Measurements from ENCODE around the gene MFAP3.

Gene MFAP3

GRCh38 chr5:154000703-154001102, 38.1 kb upstream of the MFAP3 start:
- peaks cover 52% of the 10 kb centered on the region for H3K36me3 ChIP-seq (ENCODE audit: low read depth)
- H3K27ac ChIP-seq (ENCODE audit: poor library complexity, severe bottlenecking), result no peak overlapping the region
- TF ChIP-seq CTCF (IDR thresholded peaks at IDR 0.05; ENCODE audit: poor library complexity, severe bottlenecking), result no peak
- no peak overlapping the region for H3K4me3 ChIP-seq (ENCODE audit: severe bottlenecking)
- H3K27me3 ChIP-seq (ENCODE audit: insufficient read depth, poor library complexity, severe bottlenecking), result no peaks in the 10 kb centered on the region
- no peak for DNase-seq (ENCODE audit: low spot score)
- H3K4me1 ChIP-seq (ENCODE audit: insufficient read depth, poor library complexity, severe bottlenecking), result peaks cover 4% of the 10 kb centered on the region
- ATAC-seq (ENCODE audit: low read depth), result no peak
- H3K9me3 ChIP-seq (ENCODE audit: severe bottlenecking), result no peaks in the 10 kb centered on the region

- no peak for TF ChIP-seq CTCF (IDR thresholded peaks at IDR 0.05; ENCODE audit: poor library complexity, severe bottlenecking)
- DNase-seq (ENCODE audit: low spot score), result no peak
- H3K27ac ChIP-seq (ENCODE audit: poor library complexity, severe bottlenecking), result no peak overlapping the region
- no peaks in the 10 kb centered on the region for H3K9me3 ChIP-seq (ENCODE audit: severe bottlenecking)
- peaks cover 4% of the 10 kb centered on the region for H3K4me1 ChIP-seq (ENCODE audit: insufficient read depth, poor library complexity, severe bottlenecking)
- no peak overlapping the region for H3K4me3 ChIP-seq (ENCODE audit: severe bottlenecking)
- no peak for ATAC-seq (ENCODE audit: low read depth)
- H3K27me3 ChIP-seq (ENCODE audit: insufficient read depth, poor library complexity, severe bottlenecking), result no peaks in the 10 kb centered on the region
- H3K36me3 ChIP-seq (ENCODE audit: low read depth), result peaks cover 51% of the 10 kb centered on the region
Measured at GRCh38 chr5:154002093-154002492, 36.7 kb upstream of the MFAP3 start.

- peaks cover 46% of the 10 kb centered on the region for H3K36me3 ChIP-seq (ENCODE audit: low read depth)
Measured at GRCh38 chr5:154002511-154003020, 36.2 kb upstream of the MFAP3 start.

GRCh38 chr5:154005648-154006047, 33.1 kb upstream of the MFAP3 start:
- DNase-seq (ENCODE audit: low spot score), result no peak
- H3K27me3 ChIP-seq (ENCODE audit: insufficient read depth, poor library complexity, severe bottlenecking), result no peaks in the 10 kb centered on the region
- no peak for ATAC-seq (ENCODE audit: low read depth)
- H3K36me3 ChIP-seq (ENCODE audit: low read depth), result peaks cover 24% of the 10 kb centered on the region
- no peaks in the 10 kb centered on the region for H3K9me3 ChIP-seq (ENCODE audit: severe bottlenecking)
- TF ChIP-seq CTCF (IDR thresholded peaks at IDR 0.05; ENCODE audit: poor library complexity, severe bottlenecking), result no peak
- no peak overlapping the region for H3K27ac ChIP-seq (ENCODE audit: poor library complexity, severe bottlenecking)
- H3K4me1 ChIP-seq (ENCODE audit: insufficient read depth, poor library complexity, severe bottlenecking), result no peaks in the 10 kb centered on the region
- H3K4me3 ChIP-seq (ENCODE audit: severe bottlenecking), result no peak overlapping the region

More at GRCh38 chr5:154002511-154003020, 36.2 kb upstream of the MFAP3 start:
- ATAC-seq (ENCODE audit: low read depth) (no peak), DNase-seq (ENCODE audit: low spot score) (no peak)
- Histone ChIP-seq H3K27ac (ENCODE audit: poor library complexity, severe bottlenecking) (no peak overlapping the region), H3K9me3 (ENCODE audit: severe bottlenecking) (no peaks in the 10 kb centered on the region), H3K4me3 (ENCODE audit: severe bottlenecking) (no peak overlapping the region), H3K27me3 (ENCODE audit: insufficient read depth, poor library complexity, severe bottlenecking) (no peaks in the 10 kb centered on the region), H3K4me1 (ENCODE audit: insufficient read depth, poor library complexity, severe bottlenecking) (peaks cover 3% of the 10 kb centered on the region)
- TF ChIP-seq CTCF (IDR thresholded peaks at IDR 0.05; ENCODE audit: poor library complexity, severe bottlenecking), result no peak

- Histone ChIP-seq H3K4me1 (ENCODE audit: insufficient read depth, poor library complexity, severe bottlenecking) (no peaks in the 10 kb centered on the region), H3K9me3 (ENCODE audit: severe bottlenecking) (no peaks in the 10 kb centered on the region), H3K4me3 (ENCODE audit: severe bottlenecking) (no peak overlapping the region), H3K27me3 (ENCODE audit: insufficient read depth, poor library complexity, severe bottlenecking) (no peaks in the 10 kb centered on the region), H3K27ac (ENCODE audit: poor library complexity, severe bottlenecking) (no peak overlapping the region), H3K36me3 (ENCODE audit: low read depth) (peaks cover 8% of the 10 kb centered on the region; the same call in 1 of the 2 replicates)
- TF ChIP-seq CTCF (IDR thresholded peaks at IDR 0.05; ENCODE audit: poor library complexity, severe bottlenecking), result no peak
- ATAC-seq (ENCODE audit: low read depth) (no peak; the same call in 2 of the 3 replicates), DNase-seq (ENCODE audit: low spot score) (no peak)
Measured at GRCh38 chr5:154010660-154011059, 28.1 kb upstream of the MFAP3 start.

All from RWPE2 (cell line).